ENCODE data around the gene SNX27.
"Not testable (repeated sequence)": the region's sequence is repeated elsewhere in the genome, so short reads cannot be mapped to it uniquely, and the experiment has no call there.

Gene SNX27

GRCh38 chr1:151673407-151673806 is 61.6 kb downstream of the SNX27 start:
- TF ChIP-seq JUND (IDR thresholded peaks at IDR 0.05; ENCODE audit: low read depth), result no peak
- DNase-seq (ENCODE audit: low read depth in 1 of 2, low spot score in 1 of 2), result no peak
- in situ Hi-C loops (cut with HindIII; ENCODE audit: low pct_unique_long_range_greater_than_20kb, low sequenced_read_pairs), result no loop called here

GRCh38 chr1:151680391-151680790 is 68.5 kb downstream of the SNX27 start:
- TF ChIP-seq JUND (IDR thresholded peaks at IDR 0.05; ENCODE audit: low read depth), result no peak
- in situ Hi-C loops (cut with HindIII; ENCODE audit: low pct_unique_long_range_greater_than_20kb, low sequenced_read_pairs), result no loop called here
- DNase-seq (ENCODE audit: low read depth in 1 of 2, low spot score in 1 of 2), result no peak

DNA sequence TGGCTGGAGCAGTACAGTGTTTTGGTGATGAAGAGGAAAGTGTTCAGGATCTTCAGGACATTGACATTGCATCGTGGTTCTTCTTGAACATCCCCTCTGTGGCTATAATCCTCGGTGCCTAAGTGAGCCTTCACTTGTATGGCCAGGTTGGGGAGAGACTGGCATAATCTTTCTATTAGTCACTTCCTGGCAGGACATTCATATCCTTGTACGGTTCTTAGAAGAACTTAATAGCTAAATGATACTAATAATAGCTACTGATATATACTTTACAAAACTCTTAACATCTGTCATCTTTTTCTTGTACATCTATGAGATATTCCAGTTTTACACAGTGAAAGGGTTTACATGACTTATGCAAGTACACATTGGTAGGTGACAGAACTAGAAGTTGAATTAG is 69.0 kb downstream of the SNX27 start:
- TF ChIP-seq JUND (IDR thresholded peaks at IDR 0.05; ENCODE audit: low read depth), result no peak
- in situ Hi-C loops (cut with HindIII; ENCODE audit: low pct_unique_long_range_greater_than_20kb, low sequenced_read_pairs), result no loop called here
- no peak for DNase-seq (ENCODE audit: low read depth in 1 of 2, low spot score in 1 of 2)

GRCh38 chr1:151681923-151682322 is 70.1 kb downstream of the SNX27 start:
- in situ Hi-C loops (cut with HindIII; ENCODE audit: low pct_unique_long_range_greater_than_20kb, low sequenced_read_pairs), result no loop called here
- TF ChIP-seq JUND (IDR thresholded peaks at IDR 0.05; ENCODE audit: low read depth), result no peak
- DNase-seq (ENCODE audit: low read depth in 1 of 2, low spot score in 1 of 2), result no peak

DNA sequence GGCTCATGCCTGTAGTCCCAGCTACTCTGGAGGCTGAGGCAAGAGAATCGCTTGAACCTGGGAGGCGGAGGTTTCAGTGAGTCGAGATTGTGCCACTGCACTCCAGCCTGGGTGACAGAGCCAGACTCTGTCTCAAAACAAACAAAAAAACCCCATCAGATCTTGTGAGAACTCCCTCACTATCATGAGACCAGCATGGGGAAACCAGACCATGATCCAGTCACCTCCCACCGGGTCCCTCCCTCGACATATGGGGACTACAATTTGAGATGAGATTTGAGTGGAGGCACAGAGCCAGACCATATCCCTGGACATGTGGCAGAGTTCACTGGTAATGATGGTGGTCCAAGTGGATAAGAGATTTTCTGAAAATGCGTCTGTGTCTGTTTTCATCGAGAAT is 71.1 kb downstream of the SNX27 start:
- in situ Hi-C loops (cut with HindIII; ENCODE audit: low pct_unique_long_range_greater_than_20kb, low sequenced_read_pairs); DNase-seq (ENCODE audit: low read depth in 1 of 2, low spot score in 1 of 2): not testable (repeated sequence)

DNA sequence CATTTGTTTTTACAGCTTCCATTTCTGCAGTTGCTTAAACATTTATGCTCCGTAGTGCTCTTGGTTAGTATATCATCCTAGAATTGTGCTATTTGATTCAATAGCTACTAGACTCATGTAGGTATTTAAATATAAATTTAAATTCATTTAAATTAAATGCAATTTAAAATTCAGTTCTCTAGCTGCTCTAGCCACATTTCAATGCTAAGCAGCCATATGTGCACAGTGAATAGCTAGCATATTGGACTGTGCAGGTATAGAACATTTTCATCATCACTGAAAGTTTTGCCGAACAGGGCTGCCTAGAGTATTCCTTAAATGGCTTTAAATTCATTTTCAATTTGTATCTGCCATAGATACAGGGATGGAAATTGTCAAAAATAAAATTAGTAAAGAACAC is 72.3 kb downstream of the SNX27 start:
- TF ChIP-seq JUND (IDR thresholded peaks at IDR 0.05; ENCODE audit: low read depth), result no peak
- in situ Hi-C loops (cut with HindIII; ENCODE audit: low pct_unique_long_range_greater_than_20kb, low sequenced_read_pairs), result no loop called here
- no peak for DNase-seq (ENCODE audit: low read depth in 1 of 2, low spot score in 1 of 2)

DNA sequence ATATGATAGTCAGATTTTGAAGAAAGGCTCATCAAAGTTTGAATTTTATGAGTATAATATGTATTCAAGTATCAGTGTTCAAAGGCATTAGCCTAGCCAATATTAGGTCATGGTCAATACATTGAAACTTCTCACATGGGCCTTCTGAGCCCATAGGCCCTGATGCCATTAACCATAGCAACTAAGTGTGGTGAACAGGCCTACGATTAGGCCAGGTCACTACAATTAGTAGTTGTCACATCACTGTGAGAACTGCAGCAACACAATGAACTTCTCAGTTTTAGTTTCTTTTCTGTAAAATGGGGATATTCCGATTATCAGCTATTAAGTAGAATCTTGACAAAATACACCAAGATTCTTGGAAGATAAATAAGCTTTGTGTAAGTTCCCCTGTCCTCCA is 74.7 kb downstream of the SNX27 start:
- in situ Hi-C loops (cut with HindIII; ENCODE audit: low pct_unique_long_range_greater_than_20kb, low sequenced_read_pairs), result no loop called here
- no peak for TF ChIP-seq JUND (IDR thresholded peaks at IDR 0.05; ENCODE audit: low read depth)
- DNase-seq (ENCODE audit: low read depth in 1 of 2, low spot score in 1 of 2), result no peak

- in situ Hi-C loops (cut with HindIII; ENCODE audit: low pct_unique_long_range_greater_than_20kb, low sequenced_read_pairs), result no loop called here
- no peak for DNase-seq (ENCODE audit: low read depth in 1 of 2, low spot score in 1 of 2)
- TF ChIP-seq JUND (IDR thresholded peaks at IDR 0.05; ENCODE audit: low read depth), result no peak
These were observed 77.6 kb downstream of the SNX27 start for GRCh38 chr1:151689494-151689893.

- in situ Hi-C loops (cut with HindIII; ENCODE audit: low pct_unique_long_range_greater_than_20kb, low sequenced_read_pairs), result no loop called here
- DNase-seq (ENCODE audit: low read depth in 1 of 2, low spot score in 1 of 2), result no peak
- TF ChIP-seq JUND (IDR thresholded peaks at IDR 0.05; ENCODE audit: low read depth), result no peak
These were observed 80.4 kb downstream of the SNX27 start for GRCh38 chr1:151692226-151692625.

GRCh38 chr1:151693057-151693651 is 81.3 kb downstream of the SNX27 start:
- no peak for TF ChIP-seq JUND (IDR thresholded peaks at IDR 0.05; ENCODE audit: low read depth)
- DNase-seq (ENCODE audit: low read depth in 1 of 2, low spot score in 1 of 2), result peak; percentile 71 to 82
- in situ Hi-C loops (cut with HindIII; ENCODE audit: low pct_unique_long_range_greater_than_20kb, low sequenced_read_pairs), result no loop called here

DNA sequence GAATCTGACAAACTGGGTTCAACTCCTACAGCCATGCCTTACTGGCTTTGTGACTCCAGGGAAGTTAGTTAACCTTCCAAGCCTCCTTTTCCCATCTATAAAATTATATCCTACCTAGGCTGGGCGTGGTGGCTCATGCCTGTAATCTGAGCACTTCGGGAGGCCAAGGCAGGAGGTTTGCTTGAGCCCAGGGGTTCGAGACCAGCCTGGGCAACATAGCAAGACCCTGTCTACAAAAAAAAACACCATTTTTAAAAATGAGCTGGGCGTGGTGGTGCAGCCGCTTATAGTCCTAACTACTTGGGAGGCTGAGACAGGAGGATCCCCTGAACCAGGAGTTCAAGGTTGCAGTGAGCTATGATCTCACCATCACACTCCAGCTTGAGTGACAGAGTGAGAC is 89.7 kb downstream of the SNX27 start:
- in situ Hi-C loops (cut with HindIII; ENCODE audit: low pct_unique_long_range_greater_than_20kb, low sequenced_read_pairs), result no loop called here
- no peak for TF ChIP-seq JUND (IDR thresholded peaks at IDR 0.05; ENCODE audit: low read depth)
- DNase-seq (ENCODE audit: low read depth in 1 of 2, low spot score in 1 of 2), result no peak

- no peak for DNase-seq (ENCODE audit: low read depth in 1 of 2, low spot score in 1 of 2)
- in situ Hi-C loops (cut with HindIII; ENCODE audit: low pct_unique_long_range_greater_than_20kb, low sequenced_read_pairs), result no loop called here
- TF ChIP-seq JUND (IDR thresholded peaks at IDR 0.05; ENCODE audit: low read depth), result no peak
These were observed 91.1 kb downstream of the SNX27 start for GRCh38 chr1:151702936-151703335.

DNA sequence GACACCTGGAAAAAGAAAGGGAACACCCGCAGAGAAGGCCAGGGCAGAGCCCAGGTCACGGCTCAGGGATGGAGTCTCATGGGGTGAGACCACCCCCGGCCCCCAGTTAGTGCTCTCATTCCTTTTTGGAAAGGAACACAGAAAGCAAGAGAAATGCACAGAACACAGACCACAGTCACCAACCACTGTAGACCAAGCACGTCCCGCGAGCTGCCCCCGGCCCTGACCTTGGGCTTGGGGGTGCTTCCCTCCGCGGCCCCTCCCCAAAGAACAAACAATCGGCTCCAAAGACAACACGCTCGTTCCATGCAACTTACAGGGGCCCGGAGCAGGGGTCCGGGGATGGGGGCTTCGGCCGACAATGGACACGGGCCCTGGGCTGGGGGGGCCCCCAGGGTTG is 92.0 kb downstream of the SNX27 start:
- in situ Hi-C loops (cut with HindIII; ENCODE audit: low pct_unique_long_range_greater_than_20kb, low sequenced_read_pairs), result no loop called here
- no peak for DNase-seq (ENCODE audit: low read depth in 1 of 2, low spot score in 1 of 2)
- no peak for TF ChIP-seq JUND (IDR thresholded peaks at IDR 0.05; ENCODE audit: low read depth)

- DNase-seq (ENCODE audit: low read depth in 1 of 2, low spot score in 1 of 2), result no peak
- TF ChIP-seq JUND (IDR thresholded peaks at IDR 0.05; ENCODE audit: low read depth), result no peak
- in situ Hi-C loops (cut with HindIII; ENCODE audit: low pct_unique_long_range_greater_than_20kb, low sequenced_read_pairs), result no loop called here
These were observed 92.4 kb downstream of the SNX27 start for GRCh38 chr1:151704246-151704645.
